Neural cell (in vitro differentiated cells): ENCODE results near the gene IGFBP4.

ENCODE experiments used
- CTCF ChIP-seq: fragments of 450-650 bp; IDR thresholded peaks from 2 replicates; pipeline ENCODE4 v1.5.1; 2014; ENCODE audit warnings: antibody characterized with exemption, mild to moderate bottlenecking, moderate library complexity; ENCODE audit not compliant: poor library complexity, severe bottlenecking
- EZH2 ChIP-seq: fragments of 200-600, 300-800 bp; shearing (Covaris generic), sonication (generic); IDR thresholded peaks from 2 replicates; pipeline ENCODE4 v1.6.1; 2014; ENCODE audit warnings: antibody characterized with exemption, low read length, borderline replicate concordance, mild to moderate bottlenecking; ENCODE audit not compliant: insufficient read depth, poor library complexity, severe bottlenecking
- MXI1 ChIP-seq: fragments of 450-650 bp; conservative IDR thresholded peaks from 2 replicates; pipeline ENCODE4 v1.6.1; 2014; ENCODE audit warnings: antibody characterized with exemption, mild to moderate bottlenecking; ENCODE audit not compliant: poor library complexity, severe bottlenecking
- POLR2AphosphoS5 ChIP-seq: IDR thresholded peaks from 2 replicates; pipeline ENCODE4 v1.6.1; 2012
- SMC3 ChIP-seq: fragments of 450-650 bp; conservative IDR thresholded peaks from 2 replicates; pipeline ENCODE4 v1.6.1; 2014; ENCODE audit warnings: antibody characterized with exemption, mild to moderate bottlenecking, moderate library complexity; ENCODE audit not compliant: poor library complexity

- TF ChIP-seq POLR2AphosphoS5 (no peak), CTCF (no peak), SMC3 (no peak), MXI1 (no peak), EZH2 (no peak)
Measured at GRCh38 chr17:40459636-40460603, 16.7 kb downstream of the IGFBP4 start.
